Peyer's patch (tissue), 4 donors: ENCODE measurements around the gene PLOD2. TPM values are rescaled to one million over a fixed set of nuclear protein-coding genes. Genes with fewer than 3 reads are reported as not detected.

ENCODE experiments used
- DNase-seq, 3 donors: peaks; one replicate each; pipeline ENCODE4 v3.0.0-alpha.2; 2017 to 2019
- H3K27ac ChIP-seq, 4 donors: fragments of 200-600 bp; sonication (generic); one replicate each; pipeline ENCODE4 v1.5.1; 2016 to 2019
- H3K27me3 ChIP-seq, 2 donors: fragments of 200-600 bp; sonication (generic); one replicate each; pipeline ENCODE4 v1.5.1; 2019
- H3K36me3 ChIP-seq, 3 donors: fragments of 200-600 bp; sonication (generic); one replicate each; pipeline ENCODE4 v1.5.1; 2016 to 2019
- H3K4me1 ChIP-seq, 4 donors: fragments of 200-600 bp; sonication (generic); one replicate each; pipeline ENCODE4 v1.5.1; 2016 to 2019
- H3K4me3 ChIP-seq, 4 donors: fragments of 200-600 bp; sonication (generic); 1 replicate in 3 of 4; 2 replicates in 1 of 4; pipeline ENCODE4 v1.5.1; 2016 to 2019; ENCODE audit warnings: mild to moderate bottlenecking in 1 of 4
- H3K9me3 ChIP-seq, 4 donors: fragments of 200-600 bp; sonication (generic); one replicate each; pipeline ENCODE4 v1.5.1; 2016 to 2019; ENCODE audit warnings: mild to moderate bottlenecking in 1 of 4
- POLR2A ChIP-seq, 2 donors: fragments of 450-650 bp; IDR thresholded peaks; one replicate each; pipeline ENCODE4 v1.5.1; 2017; ENCODE audit warnings: antibody characterized with exemption in 2 of 2, mild to moderate bottlenecking in 2 of 2, moderate library complexity in 2 of 2
- total RNA-seq, 4 donors: library from RNA; depleted of rRNA; stranded (reverse); fragments of >200 nt; gene quantifications; one replicate each; pipeline ENCODE4 v1.1.0, GENCODE V29; 2016
- TF ChIP-seq, protein P1 (sequence below), 6 experiments: fragments of 450-650 bp in 4 of 6; fragments of 200-600 bp in 2 of 6; sonication (generic) in 1 of 6; IDR thresholded peaks; one replicate each; pipeline ENCODE4 v1.5.1; 2017 to 2019; ENCODE audit warnings: antibody characterized with exemption in 6 of 6, mild to moderate bottlenecking in 3 of 6, moderate library complexity in 1 of 6

The PLOD2 gene
- total RNA-seq, 4 donors from 2014 or later, result 9.9 to 78.8 (median 56.0) TPM

GRCh38 chr3:146130881-146131371 is 30.1 kb downstream of the PLOD2 start:
- TF ChIP-seq POLR2A (IDR thresholded peaks at IDR 0.05), result no peak
- TF ChIP-seq, protein P1, sequence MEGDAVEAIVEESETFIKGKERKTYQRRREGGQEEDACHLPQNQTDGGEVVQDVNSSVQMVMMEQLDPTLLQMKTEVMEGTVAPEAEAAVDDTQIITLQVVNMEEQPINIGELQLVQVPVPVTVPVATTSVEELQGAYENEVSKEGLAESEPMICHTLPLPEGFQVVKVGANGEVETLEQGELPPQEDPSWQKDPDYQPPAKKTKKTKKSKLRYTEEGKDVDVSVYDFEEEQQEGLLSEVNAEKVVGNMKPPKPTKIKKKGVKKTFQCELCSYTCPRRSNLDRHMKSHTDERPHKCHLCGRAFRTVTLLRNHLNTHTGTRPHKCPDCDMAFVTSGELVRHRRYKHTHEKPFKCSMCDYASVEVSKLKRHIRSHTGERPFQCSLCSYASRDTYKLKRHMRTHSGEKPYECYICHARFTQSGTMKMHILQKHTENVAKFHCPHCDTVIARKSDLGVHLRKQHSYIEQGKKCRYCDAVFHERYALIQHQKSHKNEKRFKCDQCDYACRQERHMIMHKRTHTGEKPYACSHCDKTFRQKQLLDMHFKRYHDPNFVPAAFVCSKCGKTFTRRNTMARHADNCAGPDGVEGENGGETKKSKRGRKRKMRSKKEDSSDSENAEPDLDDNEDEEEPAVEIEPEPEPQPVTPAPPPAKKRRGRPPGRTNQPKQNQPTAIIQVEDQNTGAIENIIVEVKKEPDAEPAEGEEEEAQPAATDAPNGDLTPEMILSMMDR (IDR thresholded peaks at IDR 0.05), result no peak
- Histone ChIP-seq H3K36me3 (no peaks in the 10 kb centered on the region), H3K27ac (no peak overlapping the region), H3K27me3 (no peaks in the 10 kb centered on the region), H3K4me1 (no peaks in the 10 kb centered on the region), H3K4me3 (no peak overlapping the region), H3K9me3 (no peaks in the 10 kb centered on the region)
- no peak for DNase-seq

DNA sequence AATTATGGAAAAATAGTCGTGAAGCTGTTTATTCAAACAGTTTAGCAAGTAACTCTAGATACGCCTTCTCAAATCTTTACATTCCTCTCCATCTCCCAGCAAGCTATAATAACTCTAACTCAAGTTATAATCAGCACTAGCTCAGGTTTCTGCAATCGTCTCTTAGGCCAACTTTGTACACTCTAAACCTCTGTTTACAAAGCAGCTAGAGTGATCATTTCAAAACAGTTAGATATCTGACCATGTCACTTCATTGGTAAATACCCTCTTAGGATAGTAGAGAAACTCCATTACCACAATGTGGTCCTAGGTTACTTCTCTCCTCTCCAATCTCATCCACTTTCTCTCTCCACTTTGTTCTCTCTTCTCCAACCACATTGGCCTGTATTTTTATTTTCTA is 31.2 kb downstream of the PLOD2 start:
- no peak for DNase-seq
- H3K27me3 ChIP-seq, result no peaks in the 10 kb centered on the region
- no peak overlapping the region for H3K4me3 ChIP-seq
- no peaks in the 10 kb centered on the region for H3K9me3 ChIP-seq
- H3K36me3 ChIP-seq, result no peaks in the 10 kb centered on the region
- no peak overlapping the region for H3K27ac ChIP-seq
- no peaks in the 10 kb centered on the region for H3K4me1 ChIP-seq
- no peak for TF ChIP-seq POLR2A (IDR thresholded peaks at IDR 0.05)
- TF ChIP-seq, protein P1 (IDR thresholded peaks at IDR 0.05), result no peak

- H3K4me1 ChIP-seq, result no peaks in the 10 kb centered on the region
- H3K27me3 ChIP-seq, result no peaks in the 10 kb centered on the region
- no peak overlapping the region for H3K27ac ChIP-seq
- H3K4me3 ChIP-seq, result no peak overlapping the region
- no peak for DNase-seq
- TF ChIP-seq, protein P1 (IDR thresholded peaks at IDR 0.05), result no peak
- no peak for TF ChIP-seq POLR2A (IDR thresholded peaks at IDR 0.05)
- no peaks in the 10 kb centered on the region for H3K36me3 ChIP-seq
- no peaks in the 10 kb centered on the region for H3K9me3 ChIP-seq
These were observed 32.0 kb downstream of the PLOD2 start for GRCh38 chr3:146128939-146129338.

GRCh38 chr3:146128179-146128578 is 32.8 kb downstream of the PLOD2 start:
- Histone ChIP-seq H3K4me3 (no peak overlapping the region), H3K36me3 (no peaks in the 10 kb centered on the region), H3K4me1 (no peaks in the 10 kb centered on the region), H3K27ac (no peak overlapping the region), H3K9me3 (no peaks in the 10 kb centered on the region), H3K27me3 (no peaks in the 10 kb centered on the region)
- TF ChIP-seq POLR2A (IDR thresholded peaks at IDR 0.05), result no peak
- TF ChIP-seq, protein P1 (IDR thresholded peaks at IDR 0.05), result no peak
- no peak for DNase-seq

- no peak for TF ChIP-seq POLR2A (IDR thresholded peaks at IDR 0.05)
- TF ChIP-seq, protein P1 (IDR thresholded peaks at IDR 0.05), result no peak
- H3K4me1 ChIP-seq, result no peaks in the 10 kb centered on the region
- H3K27me3 ChIP-seq, result no peaks in the 10 kb centered on the region
- H3K4me3 ChIP-seq, result no peak overlapping the region
- DNase-seq, result no peak
- H3K36me3 ChIP-seq, result peaks cover 0 to 3% (median 0%) of the 10 kb centered on the region in 3 donors
- no peak overlapping the region for H3K27ac ChIP-seq
- H3K9me3 ChIP-seq, result no peaks in the 10 kb centered on the region
These were observed 35.0 kb downstream of the PLOD2 start for GRCh38 chr3:146125951-146126350.
